NCI-H146 (cell line): Measurements from ENCODE around the gene TRIM71.
"Not testable (repeated sequence)": the region's sequence is repeated elsewhere in the genome, so short reads cannot be mapped to it uniquely, and the experiment has no call there.

Experiments used
- DNase-seq: peaks from one replicate; lab custom pipeline; 2025; lab: John Stamatoyannopoulos, UW

Gene TRIM71

DNA sequence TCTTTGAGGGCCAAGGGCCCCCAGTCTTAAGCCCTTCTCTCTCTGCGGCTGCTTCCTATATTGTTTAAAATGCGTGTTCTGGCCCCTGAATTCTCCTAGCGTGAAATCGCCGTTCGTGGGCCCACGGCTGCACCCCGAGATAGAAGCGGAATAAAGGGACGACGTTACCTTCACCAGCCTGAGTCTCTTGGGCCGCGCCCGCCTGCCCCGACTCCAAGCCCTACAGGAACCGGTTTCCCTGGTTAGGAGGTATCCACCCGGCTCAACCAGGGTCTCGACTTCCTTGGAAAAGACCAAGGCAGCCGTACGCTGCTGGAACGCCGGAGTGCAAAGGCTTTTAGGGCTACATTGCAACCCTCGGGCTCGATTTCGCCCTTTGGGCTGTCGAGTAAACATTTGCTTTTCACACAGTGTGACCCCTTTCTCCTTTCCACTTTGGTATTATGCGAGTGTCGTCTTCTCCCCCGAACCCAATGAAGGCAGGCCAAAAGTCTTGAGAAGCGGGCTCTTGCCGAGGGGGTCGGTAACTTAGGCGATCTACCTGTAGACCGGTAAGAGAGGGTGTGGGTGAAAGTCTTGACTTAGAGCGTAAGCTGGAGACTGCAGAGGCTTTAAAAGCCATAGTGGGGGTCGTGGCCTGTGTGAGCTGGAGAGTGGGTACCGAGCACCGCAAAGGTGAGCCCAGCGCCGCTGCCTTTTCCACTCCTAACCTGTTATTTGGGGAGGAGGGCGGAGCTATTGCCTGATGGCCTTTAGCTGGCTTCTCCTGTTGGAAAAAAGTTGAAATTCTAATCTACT, 2.0 kb downstream of the TRIM71 start:
- DNase-seq, result no peak

DNA sequence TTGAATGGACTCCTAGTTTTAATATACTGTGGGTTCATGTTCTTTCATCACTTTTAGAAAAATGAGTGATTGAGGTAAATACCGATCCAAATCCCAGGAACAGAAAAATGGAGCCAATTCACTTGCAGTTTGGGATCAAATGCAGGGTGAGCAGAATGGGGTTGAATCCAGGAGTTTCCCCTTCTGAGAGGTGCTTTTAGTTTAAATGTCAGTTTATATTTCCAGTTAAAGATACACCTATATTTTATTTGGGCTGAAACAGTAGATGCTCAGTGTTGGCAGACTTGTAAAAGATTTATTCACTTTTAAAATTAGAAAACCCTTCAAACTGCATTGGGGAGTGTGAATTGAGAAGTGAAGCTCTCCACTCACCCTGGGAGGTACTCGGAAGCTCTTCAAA, 2.6 kb downstream of the TRIM71 start:
- no peak for DNase-seq

DNA sequence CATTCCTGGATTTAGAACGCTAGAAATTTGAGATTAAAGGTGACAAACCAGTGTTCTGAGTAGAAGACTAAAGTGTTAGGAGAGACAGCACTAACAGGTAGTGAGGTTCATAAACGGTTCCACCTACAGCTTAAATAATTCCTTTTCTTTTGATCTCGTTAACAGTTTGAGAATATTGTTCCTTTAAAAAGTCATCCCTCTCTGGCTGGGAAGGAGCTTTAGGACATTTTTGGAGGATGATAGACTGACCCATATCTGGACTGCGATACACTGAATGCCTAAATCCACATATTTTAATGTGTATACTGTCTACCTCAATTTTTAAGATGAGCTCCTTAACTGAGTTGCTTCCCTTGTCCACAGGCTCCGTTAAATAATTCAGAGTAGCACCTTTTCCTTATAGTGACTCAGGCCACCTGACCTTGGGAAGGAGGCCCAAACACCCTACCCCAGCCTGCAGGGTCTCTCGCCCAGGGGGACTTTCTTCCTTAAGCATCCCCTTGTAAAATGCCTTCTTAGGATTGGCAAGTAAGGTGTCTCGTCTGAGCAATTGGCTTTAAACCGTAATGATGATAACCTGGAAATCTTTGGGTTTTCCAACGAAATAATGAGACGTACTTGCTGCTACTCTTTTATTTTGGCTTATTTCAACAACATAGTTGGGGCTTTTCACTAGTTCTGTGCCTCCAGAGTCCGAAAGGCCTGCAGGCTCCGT, 3.3 kb downstream of the TRIM71 start:
- DNase-seq, result no peak

DNA sequence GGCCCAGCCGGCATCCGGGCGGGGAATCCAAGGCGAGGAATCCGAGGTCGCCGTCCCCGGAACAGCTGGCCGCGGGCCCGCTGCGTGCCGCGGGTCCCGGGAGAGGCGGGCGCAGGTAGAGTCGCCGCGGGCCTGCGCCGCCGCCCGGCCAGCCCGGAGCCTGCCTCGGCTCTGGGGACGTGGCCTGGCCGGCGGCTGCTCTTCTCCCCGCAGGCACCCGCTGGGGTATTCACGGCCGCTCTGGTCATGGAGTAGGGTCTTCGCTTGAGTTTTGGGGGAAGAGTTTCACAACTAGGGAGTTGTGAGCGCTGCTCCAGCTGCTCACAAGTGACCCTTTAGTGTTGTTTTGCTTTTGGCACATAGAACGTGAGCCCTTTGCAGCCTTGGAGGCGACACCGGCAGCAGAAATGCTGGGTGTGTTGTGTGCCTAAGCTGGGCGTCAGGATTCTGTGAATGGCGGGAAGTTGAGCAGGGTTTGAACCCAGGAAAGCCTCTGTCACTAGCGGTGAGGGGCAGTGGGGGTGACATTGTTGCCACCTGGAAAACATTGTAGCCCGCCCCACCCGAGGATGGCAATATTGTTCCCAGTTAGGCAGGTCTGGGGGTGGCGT, 4.0 kb downstream of the TRIM71 start:
- DNase-seq, result no peak

DNA sequence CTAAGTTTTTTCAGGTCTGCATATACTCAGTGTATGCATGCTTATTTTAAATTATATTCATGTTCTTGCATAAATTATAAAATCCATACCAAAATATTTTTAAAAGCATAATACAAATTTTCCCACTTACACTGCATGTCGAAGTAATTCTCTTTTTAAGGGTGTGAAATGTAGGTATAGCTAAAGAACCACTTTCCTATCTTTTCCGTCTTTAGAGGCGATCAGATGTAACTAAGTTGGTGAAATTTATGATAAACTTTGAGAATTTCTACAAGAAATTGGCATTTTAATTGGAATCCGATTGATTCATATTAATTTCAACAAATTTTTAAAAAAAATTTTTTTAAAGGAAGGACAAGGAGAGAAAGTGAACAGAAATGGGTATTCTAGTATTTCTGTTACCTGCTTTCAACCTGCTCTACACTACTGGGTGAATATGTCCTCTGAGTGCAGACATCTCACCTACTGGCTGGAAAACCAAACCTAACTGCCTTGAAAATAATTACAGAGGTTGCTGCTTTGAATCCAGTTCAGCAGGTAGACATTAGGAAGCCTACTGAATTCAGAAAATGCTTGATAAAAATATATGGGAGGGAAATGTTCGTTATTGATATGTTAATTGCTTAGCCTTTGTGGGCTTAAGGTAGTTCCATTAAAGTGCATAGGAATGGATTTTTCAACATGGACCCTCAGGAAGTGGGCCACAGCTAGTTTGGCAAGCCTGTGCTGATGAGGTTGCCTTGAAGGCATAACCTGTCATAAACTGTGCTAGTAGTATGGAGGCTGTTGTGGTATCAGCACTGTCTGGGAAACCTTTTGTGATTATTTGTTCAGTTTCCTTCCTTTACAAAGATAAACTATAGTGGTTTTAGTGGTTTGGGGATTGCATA, 5.1 kb downstream of the TRIM71 start:
- no peak for DNase-seq

DNA sequence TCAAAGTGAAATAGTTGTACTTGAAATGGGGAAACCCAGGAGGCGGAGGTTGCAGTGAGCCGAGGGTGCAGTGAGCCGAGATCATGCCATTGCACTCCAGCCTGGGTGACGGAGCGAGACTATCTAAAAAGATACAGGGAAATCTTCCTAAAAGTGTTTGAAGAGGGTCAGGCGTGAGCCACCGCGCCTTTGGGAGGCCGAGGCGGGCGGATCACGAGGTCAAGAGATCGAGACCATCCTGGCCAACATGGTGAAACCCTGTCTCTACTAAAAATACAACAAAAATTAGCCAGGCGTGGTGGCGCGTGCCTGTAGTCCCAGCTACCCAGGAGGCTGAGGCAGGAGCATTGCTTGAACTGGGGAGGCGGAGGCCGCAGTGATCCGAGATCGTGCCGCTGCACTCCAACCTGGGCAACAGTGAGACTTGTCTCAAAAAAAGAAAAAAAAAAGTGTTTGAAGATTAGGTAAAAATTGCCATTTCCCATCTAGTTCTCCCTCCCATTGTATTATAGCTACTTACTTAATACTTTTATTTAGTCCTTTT, 5.9 kb downstream of the TRIM71 start:
- DNase-seq, result not testable (repeated sequence)

DNA sequence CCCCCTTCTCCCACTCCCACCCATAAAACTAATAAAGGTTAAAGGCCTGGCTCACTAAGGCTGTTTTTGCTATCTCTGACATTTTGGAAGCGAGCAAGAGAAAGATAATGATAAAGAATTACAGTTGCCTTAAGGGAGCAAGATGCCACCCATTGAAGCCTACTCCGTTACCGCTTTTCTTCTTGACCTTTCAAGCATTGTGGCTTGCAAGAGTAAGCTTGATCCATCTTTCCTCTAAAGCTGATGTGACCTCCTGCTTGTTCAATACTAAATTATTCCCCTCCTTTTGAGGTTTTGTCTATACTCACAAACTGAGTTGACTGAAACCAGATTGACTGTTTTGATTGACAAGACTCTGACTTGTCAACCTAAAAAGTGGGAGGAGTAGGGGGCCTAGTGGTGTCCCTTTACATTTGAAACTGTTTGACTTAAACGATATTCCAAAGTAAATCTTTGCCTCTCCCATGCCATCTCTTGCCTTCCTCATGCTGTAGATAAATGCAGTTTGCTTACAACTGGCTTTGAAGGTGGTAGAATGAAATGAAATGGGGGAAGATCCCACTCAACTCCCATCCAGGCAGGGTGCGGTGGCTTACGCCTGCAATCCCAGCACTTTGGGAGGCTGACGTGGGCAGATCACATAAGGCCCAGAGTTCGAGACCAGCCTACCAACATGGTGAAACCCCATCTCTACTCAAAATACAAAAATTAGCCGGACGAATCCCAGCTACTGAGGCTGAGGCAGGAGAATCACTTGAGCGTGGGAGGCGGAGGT, 8.0 kb downstream of the TRIM71 start:
- DNase-seq, result no peak

DNA sequence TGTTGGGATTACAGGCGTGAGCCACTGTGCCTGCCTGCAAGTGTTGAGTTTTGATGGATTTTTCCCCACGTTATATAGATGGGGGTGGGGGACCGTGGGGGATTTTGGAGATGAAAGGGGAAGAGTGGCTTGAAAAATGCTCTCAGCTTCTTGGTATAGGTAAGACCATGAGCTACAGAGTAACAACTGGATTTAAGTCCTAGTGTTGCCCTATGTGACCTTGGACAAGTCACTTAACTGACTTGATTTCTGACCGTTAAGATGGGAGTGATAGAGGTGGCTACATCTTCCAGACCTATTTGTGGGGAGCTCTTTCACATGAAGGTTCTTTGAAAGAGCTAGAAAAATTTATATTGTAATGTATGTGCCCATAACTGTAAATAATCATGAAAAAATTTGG, 13.3 kb downstream of the TRIM71 start:
- DNase-seq, result no peak

DNA sequence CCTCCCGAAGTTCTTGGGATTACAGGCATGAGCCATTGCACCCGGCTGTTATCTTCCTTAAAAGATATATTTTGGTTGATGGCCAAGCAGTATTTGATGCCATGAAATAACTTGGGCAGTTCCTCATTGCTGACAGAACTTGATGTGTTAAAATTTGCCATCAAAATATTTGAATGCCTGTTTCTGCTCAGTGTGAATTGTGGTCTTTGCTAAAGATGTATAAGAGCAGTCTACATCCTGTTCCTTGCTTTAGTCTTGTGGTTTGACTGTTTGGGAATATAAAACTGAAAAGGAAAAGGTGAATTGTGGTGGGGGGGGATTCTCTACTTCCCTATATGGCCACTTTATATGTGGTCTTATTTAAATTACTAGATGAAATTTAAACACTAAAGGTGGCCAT, 14.0 kb downstream of the TRIM71 start:
- no peak for DNase-seq

DNA sequence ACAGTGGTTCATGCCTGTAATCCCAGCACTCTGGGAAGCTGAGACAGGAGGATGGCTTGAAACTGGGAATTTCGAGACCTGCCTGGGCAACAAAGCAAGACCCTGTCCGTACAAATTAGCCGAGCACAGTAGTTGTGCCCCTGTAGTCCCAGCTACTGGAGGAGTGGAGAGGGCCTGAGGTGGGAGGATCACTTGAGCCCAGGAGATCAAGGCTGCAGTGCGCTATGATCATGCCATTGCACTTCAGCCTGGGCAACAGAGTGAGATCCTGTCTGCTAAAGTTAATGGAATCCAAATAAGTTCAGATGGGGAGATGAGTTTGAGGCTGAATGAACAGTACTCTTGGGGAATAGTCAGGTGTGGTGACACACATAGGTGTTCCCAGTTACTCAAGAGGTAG, 14.4 kb downstream of the TRIM71 start:
- DNase-seq, result no peak

DNA sequence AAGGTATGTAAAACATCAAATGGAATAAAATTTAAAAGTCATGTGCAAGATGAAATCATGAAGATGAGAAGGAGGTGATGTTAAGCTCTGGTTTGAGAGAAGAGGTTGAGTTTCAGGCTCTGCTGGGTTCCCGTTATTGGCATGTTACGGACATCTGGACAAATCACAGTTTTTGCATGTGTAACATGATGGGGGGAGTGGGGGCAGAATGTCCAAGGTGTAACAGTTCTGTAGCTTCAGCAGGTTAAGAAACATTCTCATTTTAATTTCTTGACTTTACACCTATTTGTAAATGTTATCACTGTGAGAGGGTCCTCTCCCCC, 17.2 kb downstream of the TRIM71 start:
- DNase-seq, result no peak

DNA sequence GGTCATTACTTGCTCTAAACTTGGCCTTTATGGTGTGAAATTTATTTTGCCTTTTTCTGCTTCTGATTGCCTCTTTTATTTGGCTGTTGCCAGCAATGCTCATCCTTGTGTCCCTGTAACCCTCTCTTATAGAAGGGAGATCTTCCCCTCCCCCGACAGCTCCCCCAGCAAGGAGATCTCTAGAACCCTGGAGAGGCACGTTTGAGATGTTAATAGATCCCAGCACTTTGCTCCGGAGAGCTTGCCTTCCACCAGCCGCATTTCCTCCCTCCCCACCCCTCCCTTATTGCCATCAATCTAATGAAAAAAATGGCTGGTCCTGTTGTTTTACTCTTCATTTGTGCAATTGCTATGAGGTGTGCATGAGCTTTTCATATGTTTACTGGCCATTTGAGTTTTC, 18.2 kb downstream of the TRIM71 start:
- DNase-seq, result no peak

DNA sequence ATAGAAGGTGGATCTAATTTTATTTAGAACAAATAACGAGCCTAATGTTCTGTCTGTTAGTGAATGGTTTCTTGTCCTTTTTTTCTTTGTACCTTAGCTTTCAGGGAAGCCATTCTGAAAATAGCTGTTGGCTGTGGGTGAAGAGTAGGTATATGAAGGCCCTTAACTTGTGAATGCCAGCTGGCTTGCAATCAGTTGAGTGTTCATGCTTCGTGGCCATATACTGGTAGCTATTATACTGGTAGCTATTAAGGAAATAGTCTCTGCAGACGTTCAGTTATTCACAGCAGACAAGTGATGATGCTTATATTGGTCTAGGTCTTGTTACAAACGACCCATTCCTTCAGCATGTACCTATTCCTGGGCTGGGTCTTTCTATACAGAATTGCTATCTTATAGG, 18.8 kb downstream of the TRIM71 start:
- no peak for DNase-seq

DNA sequence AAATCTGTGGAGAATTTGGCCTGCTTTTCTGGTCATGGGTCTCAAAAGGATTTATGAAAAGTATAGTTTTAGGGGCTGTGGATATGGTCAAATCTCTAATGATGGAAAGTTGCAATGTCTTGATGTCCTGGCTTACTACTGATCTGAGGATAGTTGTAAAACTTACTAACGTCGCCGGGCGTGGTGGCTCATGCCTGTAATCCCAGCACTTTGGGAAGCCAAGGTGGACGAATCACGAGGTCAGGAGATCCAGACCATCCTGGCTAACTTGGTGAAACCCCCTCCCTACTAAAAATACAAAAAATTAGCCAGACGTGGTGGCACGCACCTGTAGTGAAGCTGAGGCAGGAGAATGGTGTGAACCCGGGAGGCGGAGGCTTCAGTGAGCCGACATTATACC, 19.6 kb downstream of the TRIM71 start:
- DNase-seq, result no peak

DNA sequence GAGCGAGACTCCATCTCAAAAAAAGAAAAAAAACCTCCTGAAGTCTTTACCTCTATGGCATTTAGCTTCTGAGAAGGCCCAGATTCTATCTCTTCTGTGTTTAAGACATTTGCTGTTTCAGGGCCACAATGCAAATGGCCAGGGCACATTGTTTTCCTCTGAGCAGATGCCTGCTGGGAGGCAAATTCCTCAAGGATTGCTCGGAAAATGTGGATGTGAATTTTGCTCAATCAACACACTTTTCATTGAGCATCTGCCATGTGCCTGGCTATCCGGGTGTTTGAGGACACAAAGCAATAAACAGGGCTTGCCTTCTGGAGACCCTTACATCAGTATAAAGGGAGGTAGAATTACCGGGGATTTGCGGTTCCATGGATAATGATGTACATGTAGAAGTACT, 20.0 kb downstream of the TRIM71 start:
- DNase-seq, result no peak

DNA sequence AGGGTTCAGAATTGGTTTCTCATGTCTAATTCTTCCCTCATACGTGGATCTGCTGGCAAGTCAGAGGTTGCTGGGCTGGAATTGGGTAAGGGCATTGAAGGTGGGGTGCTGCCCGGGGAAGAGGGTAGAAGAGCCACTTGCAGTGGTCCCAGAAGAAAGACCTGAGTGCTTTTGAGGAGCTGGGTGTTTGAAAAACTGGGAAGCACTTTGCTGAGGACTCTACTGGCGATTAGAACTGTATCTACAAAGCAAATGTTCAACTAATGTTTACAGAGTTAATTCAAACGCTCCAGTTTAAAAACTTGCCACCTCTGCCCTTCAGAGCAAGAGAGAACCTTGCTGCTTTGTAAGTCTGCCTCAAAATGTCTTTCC, 21.9 kb downstream of the TRIM71 start:
- DNase-seq, result no peak

DNA sequence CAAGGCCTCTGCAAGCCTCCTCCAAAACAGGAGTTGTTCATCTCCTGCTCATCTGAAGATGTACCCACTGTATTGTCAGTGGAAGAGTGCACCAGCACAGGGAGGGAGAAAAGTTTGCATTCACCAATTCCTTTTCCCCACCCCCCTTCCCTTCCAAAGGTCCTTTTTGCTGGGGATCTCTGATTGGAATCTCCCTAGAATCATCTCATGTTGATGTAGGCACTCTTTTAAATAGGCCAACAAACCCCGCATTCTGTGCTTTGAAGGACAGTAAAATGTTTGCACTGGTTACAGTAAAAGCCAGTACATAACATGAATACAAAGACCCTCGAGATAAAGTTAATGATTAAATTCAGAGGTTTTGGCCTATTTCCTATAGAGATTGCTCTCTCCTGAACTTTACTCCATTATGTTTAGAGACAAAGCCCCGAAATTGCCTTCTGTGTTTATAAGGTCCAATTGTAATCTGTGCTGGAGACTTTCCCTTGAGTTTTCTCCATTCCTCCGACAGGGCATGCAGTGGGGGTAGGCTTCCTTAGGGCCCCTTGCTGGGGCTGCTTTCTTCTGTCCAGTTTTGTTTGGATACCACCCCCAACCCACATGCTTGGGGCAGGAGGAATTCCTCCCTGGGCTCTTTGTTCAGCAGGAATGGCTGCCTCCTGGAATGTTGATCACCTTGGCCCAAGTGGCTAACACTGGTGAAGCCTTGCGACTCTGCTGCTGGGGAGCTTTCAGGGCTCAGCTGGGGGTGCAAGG, 22.5 kb downstream of the TRIM71 start:
- DNase-seq, result no peak

DNA sequence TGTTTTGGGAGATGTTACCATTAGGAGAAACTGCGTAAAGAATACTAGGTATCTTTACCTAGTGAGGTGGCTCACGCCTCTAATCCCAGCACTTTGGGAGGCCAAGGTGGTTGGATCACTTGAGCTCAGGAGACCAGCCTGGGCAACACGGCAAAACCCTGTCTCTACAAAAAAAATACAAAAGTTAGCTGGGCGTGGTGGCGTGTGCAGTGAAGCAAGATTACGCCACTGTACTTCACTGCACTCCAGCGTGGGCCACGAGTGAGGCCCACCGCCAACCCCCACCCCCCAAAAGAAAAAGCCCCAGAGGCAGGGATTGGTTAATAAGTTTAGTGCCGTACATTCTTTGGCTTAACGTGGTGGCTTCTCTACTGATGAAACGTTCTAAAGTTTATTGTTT, 23.5 kb downstream of the TRIM71 start:
- no peak for DNase-seq

DNA sequence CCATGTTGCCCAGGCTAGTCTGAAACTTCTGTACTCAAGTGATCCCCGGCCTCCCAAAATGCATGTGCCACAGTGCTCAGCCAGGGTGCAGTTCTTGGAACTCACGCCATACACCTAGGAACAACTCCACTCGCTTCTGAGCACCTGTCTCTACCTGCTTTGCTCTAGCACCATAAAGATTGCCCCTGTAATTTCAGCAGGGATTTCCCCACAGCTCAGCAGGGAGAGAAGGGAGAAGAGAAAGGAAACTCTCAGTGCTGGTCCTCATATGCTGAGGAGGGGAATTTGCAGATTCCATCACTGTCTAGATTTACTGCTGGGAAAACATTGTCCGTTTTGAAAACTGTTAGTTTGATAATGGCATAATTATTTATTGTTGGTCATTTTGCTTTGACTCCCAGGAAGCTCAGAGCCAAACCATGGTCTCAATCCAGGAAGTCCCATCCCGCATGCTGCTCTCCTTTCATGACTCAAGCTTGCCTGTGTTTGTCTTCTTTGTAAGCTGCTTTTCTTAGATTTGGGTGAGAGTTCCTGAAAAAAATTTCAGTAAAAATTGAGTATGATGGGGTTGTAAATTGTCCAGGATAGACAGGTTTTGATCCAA, 24.2 kb downstream of the TRIM71 start:
- DNase-seq, result no peak

DNA sequence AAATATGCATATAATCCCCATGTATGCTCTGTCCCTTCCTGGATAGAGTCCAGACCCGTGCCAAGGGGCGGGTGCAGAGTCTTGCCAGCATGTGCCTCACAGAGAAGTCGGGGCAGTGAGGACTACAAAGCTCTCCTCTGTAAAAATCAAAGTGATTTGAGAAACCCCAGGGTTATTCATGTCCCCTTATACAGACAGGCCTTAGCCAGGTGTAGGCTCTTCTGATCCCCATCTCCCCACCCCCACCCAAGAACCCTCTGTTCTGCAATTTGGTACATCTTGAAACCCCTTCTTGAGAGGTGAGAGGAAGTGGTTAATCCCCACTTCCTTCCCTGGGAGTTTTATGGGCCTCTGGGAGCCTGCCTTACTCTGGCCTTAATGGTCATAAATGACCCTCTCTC, 24.7 kb downstream of the TRIM71 start:
- DNase-seq, result no peak
